Adrenal gland (tissue), 5 donors: ENCODE results near the gene MYCBP2.

ENCODE experiments used
- CTCF ChIP-seq, 6 experiments: fragments of 450-650 bp in 4 of 6; fragments of 200-600 bp in 2 of 6; sonication (generic) in 1 of 6; IDR thresholded peaks; 1 replicate in 5 of 6; 2 replicates in 1 of 6; pipeline versions ENCODE4 v1.5.1 to v1.8.0; 2016 to 2021; ENCODE audit warnings: antibody characterized with exemption in 6 of 6, mild to moderate bottlenecking in 2 of 6, moderate library complexity in 1 of 6
- POLR2A ChIP-seq, 2 donors: fragments of 450-650 bp; IDR thresholded peaks; one replicate each; pipeline ENCODE4 v1.6.1; 2017; ENCODE audit warnings: antibody characterized with exemption in 2 of 2, mild to moderate bottlenecking in 2 of 2, moderate library complexity in 1 of 2
- donor health status: DM: no; HTN: no; CAD: no.

DNA sequence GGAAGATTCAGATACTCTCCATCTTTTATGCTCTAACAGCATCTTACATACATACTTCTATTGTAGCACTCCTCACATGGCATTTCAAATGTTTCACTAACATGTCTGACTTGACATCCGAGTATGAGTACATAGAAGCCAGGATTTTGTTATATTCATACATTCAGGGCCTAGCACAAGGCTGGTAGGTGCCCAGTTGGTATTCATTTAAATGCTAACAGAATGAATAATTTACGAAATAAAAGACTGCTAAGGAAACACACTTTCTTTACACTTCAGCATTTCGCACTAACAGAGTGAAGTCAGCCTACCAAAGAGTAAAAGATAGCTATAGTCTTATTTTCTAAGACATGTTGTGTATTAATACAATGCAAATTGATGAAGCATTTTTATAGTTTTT lies 232.1 kb downstream of the MYCBP2 start:
- TF ChIP-seq CTCF (IDR thresholded peaks at IDR 0.05) (no peak), POLR2A (IDR thresholded peaks at IDR 0.05) (no peak)
